GM23338 (cell line): ENCODE data around the gene NFYB. TPM values are rescaled to one million over a fixed set of nuclear protein-coding genes. Genes with fewer than 3 reads are reported as not detected.

ENCODE experiments used
- ATAC-seq: fragments of 200-7000 bp; cut with Tn5 transposase; 3 replicates; pipeline ENCODE4 v1.9.1; 2020
- DNase-seq: peaks from one replicate; pipeline ENCODE4 v3.0.0-alpha.2; 2015; ENCODE audit warnings: low spot score
- H2AFZ ChIP-seq: fragments of 200-600 bp; sonication (generic); 2 replicates; pipeline ENCODE4 v1.8.0; 2016; ENCODE audit warnings: antibody characterized with exemption, mild to moderate bottlenecking, moderate library complexity
- H3F3A ChIP-seq: fragments of 200-600 bp; sonication (generic); replicated peaks from 2 replicates; pipeline ENCODE4 v1.8.0; 2017; ENCODE audit warnings: antibody characterized with exemption, mixed run types, low read depth
- H3K27ac ChIP-seq: fragments of 200-600 bp; sonication (generic); 2 replicates; pipeline ENCODE4 v1.6.1; 2016; ENCODE audit warnings: low read depth
- H3K27me3 ChIP-seq: fragments of 200-600 bp; sonication (generic); 2 replicates; pipeline ENCODE4 v1.8.0; 2016; ENCODE audit warnings: mild to moderate bottlenecking, mixed run types, moderate library complexity; ENCODE audit not compliant: insufficient read depth
- H3K36me3 ChIP-seq: fragments of 200-600 bp; sonication (generic); 2 replicates; pipeline ENCODE4 v1.8.0; 2016; ENCODE audit warnings: mild to moderate bottlenecking; ENCODE audit not compliant: insufficient read depth
- H3K4me1 ChIP-seq: fragments of 200-600 bp; sonication (generic); 2 replicates; pipeline ENCODE4 v1.8.0; 2016; ENCODE audit warnings: mild to moderate bottlenecking, moderate library complexity; ENCODE audit not compliant: insufficient read depth
- H3K4me2 ChIP-seq: fragments of 200-600 bp; sonication (generic); 2 replicates; pipeline ENCODE4 v1.7.1; 2017; ENCODE audit warnings: mixed run types
- H3K4me3 ChIP-seq: fragments of 200-600 bp; sonication (generic); 2 replicates; pipeline ENCODE4 v1.6.1; 2016; ENCODE audit warnings: mixed run types
- H3K79me2 ChIP-seq: fragments of 200-600 bp; sonication (generic); replicated peaks from 2 replicates; pipeline ENCODE4 v1.8.0; 2017; ENCODE audit warnings: mild to moderate bottlenecking; ENCODE audit not compliant: insufficient read depth
- H3K9me2 ChIP-seq: fragments of 200-600 bp; sonication (generic); 2 replicates; pipeline ENCODE4 v1.8.0; 2017; ENCODE audit not compliant: insufficient read depth
- H4K20me1 ChIP-seq: fragments of 200-600 bp; sonication (generic); replicated peaks from 2 replicates; pipeline ENCODE4 v1.8.0; 2017; ENCODE audit warnings: mild to moderate bottlenecking; ENCODE audit not compliant: insufficient read depth
- H3K27ac Mint-ChIP-seq: 2 replicates; pipeline ENCODE4 v1.8.0; 2020; ENCODE audit warnings: inconsistent platforms, mild to moderate bottlenecking, moderate library complexity, mixed read lengths
- H3K27me3 Mint-ChIP-seq: 3 replicates; pipeline ENCODE4 v1.8.0; 2022; ENCODE audit warnings: low read depth, mild to moderate bottlenecking, moderate library complexity, mixed read lengths, inconsistent platforms; ENCODE audit not compliant: insufficient read depth, poor library complexity
- H3K36me3 Mint-ChIP-seq: 3 replicates; pipeline ENCODE4 v1.8.0; 2021; ENCODE audit warnings: low read depth, mild to moderate bottlenecking, inconsistent platforms, moderate library complexity, mixed read lengths
- H3K4me1 Mint-ChIP-seq: 3 replicates; pipeline ENCODE4 v1.8.0; 2020; ENCODE audit warnings: mild to moderate bottlenecking, inconsistent platforms, mixed read lengths
- H3K4me3 Mint-ChIP-seq: 3 replicates; pipeline ENCODE4 v1.8.0; 2021; ENCODE audit warnings: moderate library complexity, mild to moderate bottlenecking, inconsistent platforms, mixed read lengths
- H3K9me3 Mint-ChIP-seq: 3 replicates; pipeline ENCODE4 v1.8.0; 2020; ENCODE audit warnings: moderate library complexity, mild to moderate bottlenecking, inconsistent platforms, mixed read lengths
- EZH2 ChIP-seq: fragments of 200-600 bp; sonication (generic); IDR thresholded peaks from one replicate; pipeline ENCODE4 v1.8.0; 2017; ENCODE audit warnings: antibody characterized with exemption, mild to moderate bottlenecking, low read depth; ENCODE audit not compliant: unreplicated experiment
- EZH2phosphoT487 ChIP-seq: fragments of 200-600 bp; sonication (generic); IDR thresholded peaks from one replicate; pipeline ENCODE4 v1.8.1; 2018; ENCODE audit warnings: antibody characterized with exemption; ENCODE audit not compliant: unreplicated experiment
- JUNB ChIP-seq: IDR thresholded peaks from one replicate; pipeline ENCODE4 v1.6.1; 2016; ENCODE audit warnings: antibody characterized with exemption; ENCODE audit not compliant: unreplicated experiment
- NANOG ChIP-seq: IDR thresholded peaks from 2 replicates; pipeline ENCODE4 v1.6.1; 2016; ENCODE audit warnings: antibody characterized with exemption, borderline replicate concordance
- POLR2AphosphoS5 ChIP-seq: IDR thresholded peaks from 2 replicates; pipeline ENCODE4 v1.6.1; 2016; ENCODE audit warnings: antibody characterized with exemption, low read depth
- ZNF114 ChIP-seq: fragments of 250-450 bp; sonication (Bioruptor Pico); IDR thresholded peaks from 2 replicates; pipeline ENCODE4 v1.5.0; 2020; ENCODE audit warnings: mild to moderate bottlenecking, moderate library complexity
- ZNF331 ChIP-seq: fragments of 250-450 bp; sonication (Bioruptor Pico); IDR thresholded peaks from 2 replicates; pipeline ENCODE4 v1.5.0; 2020; ENCODE audit warnings: low read depth, mild to moderate bottlenecking, moderate library complexity
- polyA plus RNA-seq: library from polyadenylated mRNA; unstranded; fragments of >200 nt; fragmentation: Nextera tagmentation; extraction: Ambion mirVana; gene quantifications from 2 replicates; pipeline ENCODE4 v1.2.1, GENCODE V29; 2016
- total RNA-seq: library from RNA; depleted of rRNA; stranded (reverse); fragments of >200 nt; shearing (Covaris generic); gene quantifications from 2 replicates; pipeline ENCODE4 v1.2.3, GENCODE V29; 2014
- TF ChIP-seq, protein P1 (sequence below): fragments of 250-450 bp; sonication (Bioruptor Pico); IDR thresholded peaks from 2 replicates; pipeline ENCODE4 v1.5.0; 2020; ENCODE audit warnings: mild to moderate bottlenecking, moderate library complexity
- TF ChIP-seq, protein P2 (sequence below), 2 experiments: fragments of 200-600 bp in 1 of 2; sonication (generic) in 1 of 2; conservative IDR thresholded peaks; 2 replicates each; pipeline versions ENCODE4 v1.5.1 to v1.6.1; 2016 to 2017; ENCODE audit warnings: antibody characterized with exemption in 2 of 2, low read depth in 2 of 2, mild to moderate bottlenecking in 2 of 2, moderate library complexity in 1 of 2

The NFYB gene
- total and polyA plus RNA-seq, 2 experiments from 2014 or later = 32.7 to 67.2 TPM

DNA sequence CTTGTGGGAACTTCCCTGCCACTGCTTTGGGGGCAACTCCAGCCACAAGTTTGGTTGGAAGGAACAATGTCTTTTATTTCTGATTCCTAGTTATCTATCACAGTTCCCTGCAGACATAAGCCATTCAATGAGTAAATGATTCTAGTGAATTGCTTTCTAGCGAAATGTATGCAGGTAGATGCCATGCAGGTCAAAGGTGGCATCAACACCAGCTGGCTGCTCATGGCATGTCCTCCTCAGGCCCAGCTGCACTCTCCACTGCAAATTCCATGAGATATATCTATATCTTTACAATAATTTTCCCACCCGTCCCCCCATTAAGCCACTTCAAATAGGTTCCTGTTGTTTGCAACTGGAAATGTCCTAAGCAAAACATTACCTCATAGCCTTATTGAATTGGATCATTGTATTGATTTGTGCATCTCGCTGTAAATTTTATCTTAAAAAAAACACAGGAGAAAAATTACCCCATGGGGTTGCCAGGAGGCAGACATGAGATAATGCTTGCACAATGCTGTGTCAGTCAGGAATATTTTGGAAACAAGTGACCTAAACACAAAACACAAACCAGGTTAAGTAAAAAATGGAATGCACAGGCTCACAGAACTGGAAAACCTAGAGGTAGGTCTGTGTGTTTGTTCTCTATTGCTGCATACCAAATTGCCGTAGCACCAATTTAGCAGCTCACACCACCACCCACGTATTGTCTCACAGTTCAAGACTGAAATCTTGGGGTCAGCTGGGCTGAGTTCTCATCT lies 44.8 kb upstream of the NFYB start (continued):
- no peak for TF ChIP-seq EZH2
- TF ChIP-seq POLR2AphosphoS5 = no peak
- TF ChIP-seq ZNF331 (CRISPR knock-in tag) = no peak
- no peak for TF ChIP-seq NANOG

DNA sequence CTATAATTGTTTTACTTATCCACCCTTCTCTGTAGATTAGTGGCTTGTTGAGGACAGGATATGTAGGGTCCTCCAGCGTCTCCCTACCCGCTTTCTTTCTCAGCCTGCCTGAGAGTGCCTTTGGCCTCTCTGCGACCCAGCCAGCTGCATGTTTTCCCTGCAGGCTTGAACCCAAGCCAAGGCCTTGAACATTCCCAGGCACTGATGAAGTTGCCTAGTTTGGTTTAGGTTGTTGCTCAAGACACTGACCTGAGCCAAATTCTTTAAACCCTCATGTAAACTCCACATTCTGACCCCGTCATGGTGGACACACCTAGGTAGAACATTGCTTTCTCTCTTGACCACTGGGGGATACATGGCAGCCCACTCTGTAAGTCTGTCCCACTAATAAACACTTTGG lies 44.1 kb upstream of the NFYB start:
- Mint-ChIP-seq H3K4me3 (no peak overlapping the region), H3K27ac (no peak overlapping the region), H3K36me3 (peaks cover 18% of the 10 kb centered on the region; the same call in 2 of the 3 replicates), H3K27me3 (peaks cover 4% of the 10 kb centered on the region), H3K9me3 (peaks cover 27% of the 10 kb centered on the region), H3K4me1 (no peaks in the 10 kb centered on the region)
- H2AFZ ChIP-seq = no peak overlapping the region
- H3K27ac ChIP-seq = no peak overlapping the region
- no peaks in the 10 kb centered on the region for H3K27me3 ChIP-seq
- H3K4me1 ChIP-seq = no peaks in the 10 kb centered on the region
- no peaks in the 10 kb centered on the region for H4K20me1 ChIP-seq
- no peaks in the 10 kb centered on the region; the same call in 1 of the 2 replicates for H3K9me2 ChIP-seq
- no peaks in the 10 kb centered on the region for H3K79me2 ChIP-seq
- ATAC-seq = no peak
- H3K4me3 ChIP-seq = no peak overlapping the region
- DNase-seq = no peak
- H3F3A ChIP-seq = no peaks in the 10 kb centered on the region
- no peak overlapping the region for H3K4me2 ChIP-seq
- TF ChIP-seq EZH2phosphoT487 = no peak
- no peak for TF ChIP-seq POLR2AphosphoS5
- TF ChIP-seq, protein P1, sequence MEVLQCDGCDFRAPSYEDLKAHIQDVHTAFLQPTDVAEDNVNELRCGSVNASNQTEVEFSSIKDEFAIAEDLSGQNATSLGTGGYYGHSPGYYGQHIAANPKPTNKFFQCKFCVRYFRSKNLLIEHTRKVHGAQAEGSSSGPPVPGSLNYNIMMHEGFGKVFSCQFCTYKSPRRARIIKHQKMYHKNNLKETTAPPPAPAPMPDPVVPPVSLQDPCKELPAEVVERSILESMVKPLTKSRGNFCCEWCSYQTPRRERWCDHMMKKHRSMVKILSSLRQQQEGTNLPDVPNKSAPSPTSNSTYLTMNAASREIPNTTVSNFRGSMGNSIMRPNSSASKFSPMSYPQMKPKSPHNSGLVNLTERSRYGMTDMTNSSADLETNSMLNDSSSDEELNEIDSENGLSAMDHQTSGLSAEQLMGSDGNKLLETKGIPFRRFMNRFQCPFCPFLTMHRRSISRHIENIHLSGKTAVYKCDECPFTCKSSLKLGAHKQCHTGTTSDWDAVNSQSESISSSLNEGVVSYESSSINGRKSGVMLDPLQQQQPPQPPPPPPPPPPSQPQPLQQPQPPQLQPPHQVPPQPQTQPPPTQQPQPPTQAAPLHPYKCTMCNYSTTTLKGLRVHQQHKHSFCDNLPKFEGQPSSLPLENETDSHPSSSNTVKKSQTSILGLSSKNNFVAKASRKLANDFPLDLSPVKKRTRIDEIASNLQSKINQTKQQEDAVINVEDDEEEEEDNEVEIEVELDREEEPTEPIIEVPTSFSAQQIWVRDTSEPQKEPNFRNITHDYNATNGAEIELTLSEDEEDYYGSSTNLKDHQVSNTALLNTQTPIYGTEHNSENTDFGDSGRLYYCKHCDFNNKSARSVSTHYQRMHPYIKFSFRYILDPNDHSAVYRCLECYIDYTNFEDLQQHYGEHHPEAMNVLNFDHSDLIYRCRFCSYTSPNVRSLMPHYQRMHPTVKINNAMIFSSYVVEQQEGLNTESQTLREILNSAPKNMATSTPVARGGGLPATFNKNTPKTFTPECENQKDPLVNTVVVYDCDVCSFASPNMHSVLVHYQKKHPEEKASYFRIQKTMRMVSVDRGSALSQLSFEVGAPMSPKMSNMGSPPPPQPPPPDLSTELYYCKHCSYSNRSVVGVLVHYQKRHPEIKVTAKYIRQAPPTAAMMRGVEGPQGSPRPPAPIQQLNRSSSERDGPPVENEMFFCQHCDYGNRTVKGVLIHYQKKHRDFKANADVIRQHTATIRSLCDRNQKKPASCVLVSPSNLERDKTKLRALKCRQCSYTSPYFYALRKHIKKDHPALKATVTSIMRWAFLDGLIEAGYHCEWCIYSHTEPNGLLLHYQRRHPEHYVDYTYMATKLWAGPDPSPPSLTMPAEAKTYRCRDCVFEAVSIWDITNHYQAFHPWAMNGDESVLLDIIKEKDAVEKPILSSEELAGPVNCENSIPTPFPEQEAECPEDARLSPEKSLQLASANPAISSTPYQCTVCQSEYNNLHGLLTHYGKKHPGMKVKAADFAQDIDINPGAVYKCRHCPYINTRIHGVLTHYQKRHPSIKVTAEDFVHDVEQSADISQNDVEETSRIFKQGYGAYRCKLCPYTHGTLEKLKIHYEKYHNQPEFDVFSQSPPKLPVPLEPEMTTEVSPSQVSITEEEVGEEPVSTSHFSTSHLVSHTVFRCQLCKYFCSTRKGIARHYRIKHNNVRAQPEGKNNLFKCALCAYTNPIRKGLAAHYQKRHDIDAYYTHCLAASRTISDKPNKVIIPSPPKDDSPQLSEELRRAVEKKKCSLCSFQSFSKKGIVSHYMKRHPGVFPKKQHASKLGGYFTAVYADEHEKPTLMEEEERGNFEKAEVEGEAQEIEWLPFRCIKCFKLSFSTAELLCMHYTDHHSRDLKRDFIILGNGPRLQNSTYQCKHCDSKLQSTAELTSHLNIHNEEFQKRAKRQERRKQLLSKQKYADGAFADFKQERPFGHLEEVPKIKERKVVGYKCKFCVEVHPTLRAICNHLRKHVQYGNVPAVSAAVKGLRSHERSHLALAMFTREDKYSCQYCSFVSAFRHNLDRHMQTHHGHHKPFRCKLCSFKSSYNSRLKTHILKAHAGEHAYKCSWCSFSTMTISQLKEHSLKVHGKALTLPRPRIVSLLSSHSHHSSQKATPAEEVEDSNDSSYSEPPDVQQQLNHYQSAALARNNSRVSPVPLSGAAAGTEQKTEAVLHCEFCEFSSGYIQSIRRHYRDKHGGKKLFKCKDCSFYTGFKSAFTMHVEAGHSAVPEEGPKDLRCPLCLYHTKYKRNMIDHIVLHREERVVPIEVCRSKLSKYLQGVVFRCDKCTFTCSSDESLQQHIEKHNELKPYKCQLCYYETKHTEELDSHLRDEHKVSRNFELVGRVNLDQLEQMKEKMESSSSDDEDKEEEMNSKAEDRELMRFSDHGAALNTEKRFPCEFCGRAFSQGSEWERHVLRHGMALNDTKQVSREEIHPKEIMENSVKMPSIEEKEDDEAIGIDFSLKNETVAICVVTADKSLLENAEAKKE (CRISPR knock-in tag) = no peak
- no peak for TF ChIP-seq JUNB
- no peak for TF ChIP-seq ZNF331 (CRISPR knock-in tag)
- no peak for TF ChIP-seq ZNF114 (CRISPR knock-in tag)
- no peak for TF ChIP-seq NANOG
- no peak for TF ChIP-seq EZH2
- TF ChIP-seq, protein P2, sequence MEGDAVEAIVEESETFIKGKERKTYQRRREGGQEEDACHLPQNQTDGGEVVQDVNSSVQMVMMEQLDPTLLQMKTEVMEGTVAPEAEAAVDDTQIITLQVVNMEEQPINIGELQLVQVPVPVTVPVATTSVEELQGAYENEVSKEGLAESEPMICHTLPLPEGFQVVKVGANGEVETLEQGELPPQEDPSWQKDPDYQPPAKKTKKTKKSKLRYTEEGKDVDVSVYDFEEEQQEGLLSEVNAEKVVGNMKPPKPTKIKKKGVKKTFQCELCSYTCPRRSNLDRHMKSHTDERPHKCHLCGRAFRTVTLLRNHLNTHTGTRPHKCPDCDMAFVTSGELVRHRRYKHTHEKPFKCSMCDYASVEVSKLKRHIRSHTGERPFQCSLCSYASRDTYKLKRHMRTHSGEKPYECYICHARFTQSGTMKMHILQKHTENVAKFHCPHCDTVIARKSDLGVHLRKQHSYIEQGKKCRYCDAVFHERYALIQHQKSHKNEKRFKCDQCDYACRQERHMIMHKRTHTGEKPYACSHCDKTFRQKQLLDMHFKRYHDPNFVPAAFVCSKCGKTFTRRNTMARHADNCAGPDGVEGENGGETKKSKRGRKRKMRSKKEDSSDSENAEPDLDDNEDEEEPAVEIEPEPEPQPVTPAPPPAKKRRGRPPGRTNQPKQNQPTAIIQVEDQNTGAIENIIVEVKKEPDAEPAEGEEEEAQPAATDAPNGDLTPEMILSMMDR (conservative IDR thresholded peaks at IDR 0.05; ENCODE audit: low read depth in 2 of 2) = no peak
- H3K36me3 ChIP-seq = no peaks in the 10 kb centered on the region
